Measurements from ENCODE around the gene P4HB. TPM values are rescaled to one million over a fixed set of nuclear protein-coding genes. Genes with fewer than 3 reads are reported as not detected.

P4HB gene
- total and polyA plus RNA-seq, 8 donors = 876 to 2,130 (median 1,346) TPM

DNA sequence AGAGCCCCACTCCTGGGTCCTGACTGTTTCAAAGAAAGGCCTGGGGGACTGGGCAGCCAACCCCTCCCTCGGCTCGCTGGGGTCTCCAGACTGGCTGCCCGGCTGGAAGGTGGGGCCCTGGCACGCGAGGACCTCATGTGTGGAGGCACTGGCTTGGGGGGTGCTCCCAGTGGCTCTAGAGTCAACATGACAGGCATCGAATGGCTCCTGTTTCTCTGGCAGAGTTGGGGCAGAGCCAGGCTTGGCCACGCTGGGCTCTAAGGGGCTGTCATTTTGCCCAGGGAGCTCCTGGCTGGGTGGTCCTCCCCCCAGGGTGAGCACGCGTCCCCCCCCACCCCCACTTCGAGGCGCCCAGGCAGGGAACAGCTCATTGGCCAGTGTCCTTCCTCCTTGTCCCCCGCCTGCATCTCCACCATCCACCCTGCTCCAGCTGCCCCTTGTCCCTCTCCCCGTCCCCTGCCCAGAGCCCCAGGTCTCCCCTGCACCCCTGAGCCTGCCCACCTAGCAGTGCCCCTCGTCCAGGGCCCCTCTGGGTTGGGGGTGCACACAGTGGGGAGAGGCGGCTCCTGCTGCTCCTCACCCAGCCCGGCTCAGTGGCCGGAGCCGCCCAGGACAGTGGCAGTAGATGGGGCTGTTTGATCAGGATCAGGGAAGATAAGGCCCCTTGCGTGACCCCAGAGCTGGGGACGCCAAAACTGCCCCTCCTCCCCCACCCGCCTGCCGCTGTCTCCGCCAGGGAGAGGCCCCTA lies 53.7 kb downstream of the P4HB start:
- Histone ChIP-seq H3K9me3 (no peaks in the 10 kb centered on the region), H3K4me3 (no peak overlapping the region), H3K27me3 (peaks cover 0 to 8% (median 2%) of the 10 kb centered on the region in 4 donors), H3K27ac (no peak overlapping the region), H3K4me1 (peaks cover 0 to 11% (median 10%) of the 10 kb centered on the region in 3 donors), H3K36me3 (no peaks in the 10 kb centered on the region)
- 14 to 19% methylated on average over 23 of the region's 23 CpGs for WGBS, 2 donors
- TF ChIP-seq, protein P1, sequence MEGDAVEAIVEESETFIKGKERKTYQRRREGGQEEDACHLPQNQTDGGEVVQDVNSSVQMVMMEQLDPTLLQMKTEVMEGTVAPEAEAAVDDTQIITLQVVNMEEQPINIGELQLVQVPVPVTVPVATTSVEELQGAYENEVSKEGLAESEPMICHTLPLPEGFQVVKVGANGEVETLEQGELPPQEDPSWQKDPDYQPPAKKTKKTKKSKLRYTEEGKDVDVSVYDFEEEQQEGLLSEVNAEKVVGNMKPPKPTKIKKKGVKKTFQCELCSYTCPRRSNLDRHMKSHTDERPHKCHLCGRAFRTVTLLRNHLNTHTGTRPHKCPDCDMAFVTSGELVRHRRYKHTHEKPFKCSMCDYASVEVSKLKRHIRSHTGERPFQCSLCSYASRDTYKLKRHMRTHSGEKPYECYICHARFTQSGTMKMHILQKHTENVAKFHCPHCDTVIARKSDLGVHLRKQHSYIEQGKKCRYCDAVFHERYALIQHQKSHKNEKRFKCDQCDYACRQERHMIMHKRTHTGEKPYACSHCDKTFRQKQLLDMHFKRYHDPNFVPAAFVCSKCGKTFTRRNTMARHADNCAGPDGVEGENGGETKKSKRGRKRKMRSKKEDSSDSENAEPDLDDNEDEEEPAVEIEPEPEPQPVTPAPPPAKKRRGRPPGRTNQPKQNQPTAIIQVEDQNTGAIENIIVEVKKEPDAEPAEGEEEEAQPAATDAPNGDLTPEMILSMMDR (IDR thresholded peaks at IDR 0.05) = no peak
- FAIRE-seq (no peak), ATAC-seq (no peak), DNase-seq (peak in 2 of 6 donors; percentile 23 to 60)
- intact Hi-C loops (cut with DNase I) = no loop called here

DNA sequence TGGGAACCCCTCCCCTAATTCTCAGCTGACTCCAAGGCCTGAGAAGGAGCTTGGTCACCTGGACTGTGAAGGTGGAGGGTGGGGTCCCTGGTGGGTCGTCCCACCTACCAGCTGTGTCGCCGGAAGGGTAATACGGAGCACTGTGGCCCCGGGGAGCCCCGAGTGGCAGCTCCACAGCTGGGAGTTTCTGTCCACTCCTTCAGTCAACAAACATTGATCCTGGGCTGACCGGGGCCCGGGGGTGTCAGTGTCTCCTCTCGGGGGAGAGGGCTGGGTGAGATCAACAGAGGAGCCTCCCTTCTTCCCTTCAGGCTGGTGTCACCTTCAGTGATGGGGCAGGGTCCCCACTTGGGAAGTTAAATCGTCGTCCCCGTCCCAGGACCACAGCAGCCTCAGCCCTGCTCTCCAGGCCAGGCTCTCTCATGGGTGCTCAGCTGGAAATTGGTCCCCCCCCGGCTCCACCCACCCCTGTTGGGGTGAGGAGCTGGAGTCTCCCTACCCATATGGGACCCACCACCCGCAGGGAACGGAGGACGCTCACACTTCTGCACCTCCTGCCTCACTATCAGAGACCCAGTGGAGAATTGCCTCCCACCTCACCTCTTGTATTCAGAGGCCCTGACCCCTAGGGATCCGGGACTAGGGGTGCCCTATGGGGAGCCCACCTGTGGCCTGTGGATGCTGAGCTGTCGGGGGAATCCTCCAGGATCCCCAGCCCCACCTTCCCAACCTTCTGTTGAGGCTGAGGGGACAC lies 54.5 kb downstream of the P4HB start:
- peak in 2 of 6 donors; percentile 20 to 69 for DNase-seq
- H3K27me3 ChIP-seq = peaks cover 0 to 8% (median 2%) of the 10 kb centered on the region in 4 donors
- no peaks in the 10 kb centered on the region for H3K36me3 ChIP-seq
- no peak overlapping the region for H3K4me3 ChIP-seq
- no peaks in the 10 kb centered on the region for H3K9me3 ChIP-seq
- ATAC-seq = no peak
- intact Hi-C loops (cut with DNase I) = no loop called here
- peaks cover 0 to 11% (median 10%) of the 10 kb centered on the region in 3 donors for H3K4me1 ChIP-seq
- H3K27ac ChIP-seq = no peak overlapping the region
- FAIRE-seq = no peak
- WGBS, 2 donors = 35 to 43% methylated on average over 18 of the region's 18 CpGs
- TF ChIP-seq, protein P1 (IDR thresholded peaks at IDR 0.05) = no peak

DNA sequence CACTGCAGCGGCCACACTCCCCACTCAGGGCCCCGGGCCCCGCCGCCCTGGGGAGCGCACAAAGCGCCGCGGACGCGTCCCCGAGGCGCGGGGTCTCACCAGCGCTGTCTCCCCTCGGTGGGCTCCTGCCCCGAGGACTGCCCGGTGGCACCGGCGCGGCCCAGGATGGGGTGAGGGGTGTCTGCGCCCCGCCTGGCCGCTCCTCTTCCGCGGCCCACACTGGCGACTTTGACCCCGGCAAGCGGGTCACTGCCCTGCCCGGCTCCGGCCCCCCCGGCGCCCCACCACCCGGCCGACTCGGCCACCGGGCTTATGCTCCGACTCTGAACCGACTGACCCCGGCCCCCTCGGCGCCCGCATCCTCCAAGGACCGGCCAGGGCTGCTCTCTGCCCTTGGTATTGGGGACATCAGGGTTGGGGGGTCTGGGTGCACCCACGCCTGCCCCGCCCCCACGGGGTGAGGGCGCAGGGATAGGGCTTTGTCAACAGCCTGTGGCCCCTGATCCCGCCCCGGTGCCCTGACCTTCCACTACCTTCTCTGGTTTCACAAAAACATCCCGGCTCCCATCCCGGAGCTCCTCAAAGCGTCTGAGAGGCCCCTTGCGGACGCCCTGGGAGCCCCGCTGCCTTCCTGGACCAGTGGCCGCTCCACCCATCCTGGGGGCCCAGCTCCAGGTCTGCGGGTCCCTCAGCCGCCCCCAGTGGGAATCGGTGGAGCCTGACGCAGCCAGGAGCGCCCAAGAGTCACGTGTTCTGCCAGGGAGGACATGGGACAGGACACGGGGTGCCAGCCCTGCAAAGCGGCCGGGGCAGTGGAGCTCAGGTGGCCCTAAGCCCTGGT lies 55.6 kb downstream of the P4HB start:
- intact Hi-C loops (cut with DNase I) = no loop called here
- Histone ChIP-seq H3K9me3 (no peaks in the 10 kb centered on the region), H3K4me1 (peaks cover 0 to 11% (median 10%) of the 10 kb centered on the region in 3 donors), H3K36me3 (no peaks in the 10 kb centered on the region), H3K4me3 (peak overlapping the region in 1 of 4 donors; percentile 28), H3K27me3 (peaks cover 0 to 8% (median 2%) of the 10 kb centered on the region in 4 donors), H3K27ac (no peak overlapping the region)
- FAIRE-seq = no peak
- WGBS, 2 donors = 2% methylated on average over 53 to 65 of the region's 65 CpGs
- peak in 3 of 6 donors; percentile 50 to 82 (median 63) for DNase-seq
- ATAC-seq = peak; percentile 43 to 61 (median 49)
- TF ChIP-seq, protein P1 (IDR thresholded peaks at IDR 0.05) = no peak

DNA sequence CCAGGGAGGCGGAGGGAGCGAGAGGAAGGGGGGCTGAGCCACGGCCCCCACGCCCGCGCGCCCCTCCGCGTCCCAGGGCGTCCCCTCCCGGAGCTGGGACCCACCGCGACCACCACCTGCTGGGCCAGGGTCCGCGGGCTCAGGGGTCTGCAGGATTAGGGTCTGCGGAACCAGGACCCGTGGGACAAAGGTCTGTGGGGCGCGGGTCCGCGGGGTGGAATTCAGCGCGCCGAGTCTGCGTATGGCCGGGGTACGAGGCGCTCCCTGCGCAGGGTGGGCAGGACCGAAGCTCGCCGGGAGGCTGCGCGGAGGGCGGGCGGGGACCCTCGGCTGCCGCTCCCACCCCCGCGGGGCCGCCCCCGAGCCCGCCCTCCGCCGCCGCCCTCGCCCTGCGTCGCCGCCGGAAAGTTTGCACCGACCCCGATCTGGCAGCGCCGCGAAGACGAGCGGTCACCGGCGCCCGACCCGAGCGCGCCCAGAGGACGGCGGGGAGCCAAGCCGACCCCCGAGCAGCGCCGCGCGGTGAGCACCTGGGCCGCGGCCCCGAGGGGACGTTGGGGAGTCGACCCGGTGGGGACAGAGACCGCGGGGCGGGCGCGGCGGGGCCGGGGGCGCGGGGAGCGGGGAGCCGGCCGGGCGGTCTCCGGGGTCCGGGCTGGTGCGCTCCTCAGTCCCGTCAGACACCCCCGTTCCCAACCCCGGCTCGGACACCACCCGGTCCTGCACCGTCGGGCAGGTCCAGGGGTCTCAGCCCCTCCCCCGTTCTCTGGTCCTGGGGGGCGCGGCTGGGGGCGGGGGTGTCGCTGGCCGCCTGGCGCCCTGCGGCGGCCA lies 56.4 kb downstream of the P4HB start, which contains the start of gene GCGR:
GCGR (plus strand) TSS at position 423 of the 831 bp plus-strand sequence. CDS start 4,869 bp downstream, outside the sequence.
- TF ChIP-seq, protein P1 (IDR thresholded peaks at IDR 0.05) = no peak
- peaks cover 0 to 8% (median 2%) of the 10 kb centered on the region in 4 donors for H3K27me3 ChIP-seq
- WGBS, 2 donors = 1% methylated on average over 55 to 110 of the region's 110 CpGs
- no peaks in the 10 kb centered on the region for H3K9me3 ChIP-seq
- ATAC-seq = peak in 1 of 4 donors; percentile 23
- H3K4me3 ChIP-seq = peak within 1 kb of the TSS in 1 of 4 donors; percentile 28
- H3K36me3 ChIP-seq = no peaks in the 10 kb centered on the region
- H3K4me1 ChIP-seq = peaks cover 0 to 11% (median 10%) of the 10 kb centered on the region in 3 donors
- FAIRE-seq = no peak
- peak in 2 of 6 donors; percentile 33 to 74 for DNase-seq
- H3K27ac ChIP-seq = no peak within 1 kb of the TSS
- intact Hi-C loops (cut with DNase I) = no loop called here

Data from pancreas (tissue), 10 donors.